Vein endothelial cell (primary cell): ENCODE data around the gene PTH1R. TPM values are rescaled to one million over a fixed set of nuclear protein-coding genes. Genes with fewer than 3 reads are reported as not detected.

Experiments used
- small RNA-seq: library from RNA; depleted of rRNA; stranded (forward); fragments of <200 nt; gene quantifications from one replicate; pipeline ENCODE3, GENCODE V24; 2012
- total RNA-seq: library from RNA; depleted of rRNA; stranded (reverse); fragments of >200 nt; gene quantifications from 2 replicates; pipeline ENCODE4 v1.2.3, GENCODE V29; 2012

PTH1R gene
- total RNA-seq, result 0.48 and 0.65 TPM in 2 replicates

DNA sequence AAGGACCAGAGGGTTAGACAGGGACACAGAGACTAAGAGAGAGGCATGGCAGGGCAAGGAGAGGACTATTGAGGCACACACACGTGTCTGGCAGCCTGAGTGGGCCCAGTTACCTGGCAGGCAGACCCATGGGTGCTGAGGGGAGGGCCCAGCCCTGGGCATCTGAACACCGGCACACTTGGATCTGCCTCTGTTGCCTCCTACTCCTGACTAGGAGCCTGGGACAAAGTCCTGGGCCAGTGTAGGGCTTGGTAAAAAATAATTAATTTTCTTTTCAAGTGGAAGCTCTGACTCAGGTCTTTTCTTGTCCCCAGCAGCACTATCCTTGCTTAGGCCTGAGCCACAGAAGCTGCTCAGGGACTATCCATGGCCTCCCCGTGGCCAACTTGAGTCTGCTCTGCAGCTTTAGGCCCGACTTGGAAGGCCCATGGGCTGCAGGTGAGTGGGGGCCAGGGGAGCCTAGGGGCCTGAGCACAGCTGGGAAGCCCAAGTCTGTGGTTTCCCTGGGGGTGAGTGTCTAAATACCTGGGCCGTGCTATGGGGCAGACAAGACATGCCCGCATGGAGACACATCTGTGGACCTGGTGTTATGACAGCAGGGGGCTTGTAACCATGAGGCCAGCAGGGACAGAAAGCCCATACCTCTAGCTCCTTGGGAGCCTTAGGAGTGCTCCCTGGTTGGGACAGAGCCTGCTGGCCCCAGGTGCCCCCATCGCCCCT, at the start of gene PTH1R:
PTH1R (plus strand) TSS at position 316 of the 720 bp plus-strand sequence. CDS start 5,839 bp downstream, outside the sequence.

DNA sequence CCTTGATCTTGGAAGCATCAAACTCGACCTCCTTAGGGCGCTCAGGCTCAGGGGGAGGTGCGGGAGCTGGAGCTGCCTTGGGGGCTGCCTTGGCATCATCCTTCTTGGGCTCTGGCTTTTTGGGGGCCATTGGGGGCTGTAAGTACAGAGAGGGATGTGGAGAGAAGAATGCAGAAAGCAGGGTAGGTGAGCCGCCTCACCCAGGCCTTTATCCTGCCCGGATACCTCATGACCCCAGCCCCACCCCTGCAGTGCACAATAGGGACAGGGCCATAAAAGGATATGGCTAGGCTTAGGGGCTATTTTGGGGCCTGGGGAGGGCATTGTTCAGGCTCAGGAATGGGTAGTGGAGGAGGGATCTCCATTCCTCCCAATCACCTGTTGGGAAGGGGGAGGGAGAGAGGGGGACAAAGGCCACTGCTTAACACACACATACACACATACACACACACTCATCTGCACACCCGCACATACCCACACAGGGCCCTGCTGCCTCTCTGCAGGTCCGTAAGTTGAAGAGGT, 14.2 kb upstream of the PTH1R start, which contains the start of gene MYL3:
MYL3 (minus strand) TSS at position 184 of the 522 bp plus-strand sequence; CDS start at position 130, 54 bp downstream.

Small RNAs within 50 kb of the gene (small RNA-seq; reads per million reads assigned to genes)
- not detected for gene AC109583.2

Other genes with a start within 250 kb of the PTH1R start
- gene ALS2CL, start 184.0 kb upstream of the PTH1R start, total RNA-seq, result 8.8 and 11.1 TPM in 2 replicates
- gene TMIE, start 176.3 kb upstream of the PTH1R start, total RNA-seq, result under 0.01 TPM in 1 of 2 replicates, not detected in the other
- not detected in 2 replicates for gene PRSS50, start 159.9 kb upstream of the PTH1R start, total RNA-seq
- not detected in 2 replicates for gene MYL3, start 14.3 kb upstream of the PTH1R start, total RNA-seq
- gene CCDC12, start 99.0 kb downstream of the PTH1R start, total RNA-seq, result 29.1 and 31.0 TPM in 2 replicates
- gene NBEAL2, start 101.9 kb downstream of the PTH1R start, total RNA-seq, result 43.8 and 43.9 TPM in 2 replicates